GM19324 (cell line): ENCODE data around the gene AP3B1.
"Not testable (repeated sequence)": the region's sequence is repeated elsewhere in the genome, so short reads cannot be mapped to it uniquely, and the experiment has no call there.

Experiments
- ATAC-seq: cut with Tn5 transposase; IDR thresholded peaks from one replicate; pipeline ENCODE4 v1.9.1; 2021; ENCODE audit warnings: mild to moderate bottlenecking, moderate library complexity; ENCODE audit not compliant: unreplicated experiment, low FRiP score

AP3B1 gene

DNA sequence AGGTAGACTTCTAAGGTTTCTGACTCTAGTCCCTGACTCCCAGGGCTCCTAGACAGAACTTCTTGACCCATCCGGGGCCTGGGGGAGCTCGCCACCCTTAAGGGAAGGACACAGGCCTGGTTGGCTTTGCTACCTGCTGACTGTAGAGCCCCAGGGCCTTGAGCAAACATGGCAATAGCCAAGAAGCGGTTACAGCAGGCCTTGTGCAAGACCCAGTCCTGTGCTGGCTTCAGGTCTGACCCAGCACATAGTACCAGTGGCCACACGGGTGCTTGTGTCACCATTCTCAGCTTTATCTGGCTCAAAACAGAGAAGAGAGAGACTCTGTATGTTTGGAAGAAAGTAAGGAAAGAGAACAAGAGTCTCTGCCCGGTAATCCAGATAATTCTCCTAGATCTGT lies 41.8 kb downstream of the AP3B1 start:
- no peak for ATAC-seq

DNA sequence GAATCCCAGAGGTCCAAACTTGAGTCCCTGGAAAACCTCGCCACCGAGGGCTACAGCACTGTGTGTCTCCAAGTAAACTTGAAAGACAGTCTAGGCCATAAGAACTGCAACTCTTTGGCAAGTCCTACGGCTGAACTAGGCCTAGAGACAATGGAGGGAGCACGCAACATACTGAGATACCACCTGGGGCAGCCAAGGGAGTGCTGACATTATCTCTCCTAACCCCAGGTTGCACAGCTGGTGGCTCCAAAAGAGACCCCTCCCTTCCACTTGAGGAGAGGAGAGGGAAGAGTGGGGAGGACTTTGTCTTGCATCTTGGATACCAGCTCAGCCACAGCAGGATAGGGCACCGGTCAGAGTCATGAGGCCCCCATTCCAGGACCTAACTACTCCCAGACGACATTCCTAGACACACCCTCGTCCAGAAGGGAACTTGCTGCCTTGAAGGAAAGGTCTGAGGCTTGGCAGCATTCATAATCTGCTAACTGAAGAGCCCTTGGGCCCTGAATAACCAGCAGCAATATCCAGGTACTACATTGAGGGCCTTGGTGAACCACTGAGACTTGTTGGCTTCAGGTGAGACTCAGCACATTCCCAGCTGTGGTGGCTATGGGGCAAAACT lies 42.7 kb downstream of the AP3B1 start:
- no peak for ATAC-seq

DNA sequence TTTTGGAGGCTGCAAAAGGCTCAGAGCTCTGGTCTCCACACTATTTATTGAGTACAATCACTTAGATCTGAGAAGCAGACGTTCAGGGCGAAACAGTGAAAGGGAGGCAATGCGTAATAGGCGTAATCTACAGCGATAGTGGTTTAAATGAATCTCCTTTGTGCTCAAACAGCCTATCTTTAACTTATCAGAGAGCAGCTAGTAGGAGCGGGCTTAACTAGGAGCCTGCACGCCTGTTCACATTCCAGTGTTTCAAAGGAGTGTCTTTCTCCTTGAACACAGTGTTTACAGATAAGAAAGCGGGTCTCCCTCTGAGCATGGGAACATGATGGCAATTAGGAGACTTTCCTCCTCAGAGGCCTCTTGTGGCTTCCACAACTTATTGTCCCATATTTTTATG lies 49.4 kb downstream of the AP3B1 start:
- no peak for ATAC-seq

DNA sequence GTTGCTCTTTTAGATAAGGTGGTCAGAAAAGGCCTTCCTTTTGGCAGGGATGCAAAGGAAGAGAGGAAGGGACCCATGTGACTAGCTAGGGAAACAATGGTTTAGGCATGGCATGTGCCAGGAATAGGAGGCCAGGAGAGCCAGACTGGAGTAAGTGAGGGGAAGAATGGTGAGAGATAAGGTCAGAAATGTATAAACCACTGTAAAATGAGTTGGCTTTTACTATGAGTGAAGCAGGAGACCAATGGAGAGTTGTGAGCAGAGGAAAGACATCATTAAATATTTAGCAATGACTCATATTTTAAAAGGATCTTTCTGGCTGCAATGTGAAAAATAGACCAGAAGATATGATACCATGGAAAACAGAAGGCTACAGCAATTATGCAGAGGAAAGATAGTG lies 50.9 kb downstream of the AP3B1 start:
- ATAC-seq: no peak

DNA sequence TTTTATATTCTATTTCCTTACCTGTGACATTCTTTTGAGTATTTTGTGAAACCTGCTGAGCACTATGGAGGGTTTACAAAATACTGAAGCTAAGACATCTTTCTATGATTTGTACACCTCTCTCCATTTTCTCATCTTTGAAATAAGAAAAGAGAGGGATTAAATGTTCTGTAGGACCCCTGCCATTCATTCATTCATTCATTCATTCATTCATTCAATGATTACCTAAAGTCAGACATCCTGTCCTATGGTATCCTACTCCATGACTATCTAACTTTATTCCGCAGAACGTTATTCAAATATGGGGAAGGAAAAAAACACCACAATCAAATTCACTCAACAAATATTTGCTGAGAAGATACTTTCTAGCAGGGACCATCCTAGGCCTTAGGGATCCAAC lies 51.4 kb downstream of the AP3B1 start:
- no peak for ATAC-seq

DNA sequence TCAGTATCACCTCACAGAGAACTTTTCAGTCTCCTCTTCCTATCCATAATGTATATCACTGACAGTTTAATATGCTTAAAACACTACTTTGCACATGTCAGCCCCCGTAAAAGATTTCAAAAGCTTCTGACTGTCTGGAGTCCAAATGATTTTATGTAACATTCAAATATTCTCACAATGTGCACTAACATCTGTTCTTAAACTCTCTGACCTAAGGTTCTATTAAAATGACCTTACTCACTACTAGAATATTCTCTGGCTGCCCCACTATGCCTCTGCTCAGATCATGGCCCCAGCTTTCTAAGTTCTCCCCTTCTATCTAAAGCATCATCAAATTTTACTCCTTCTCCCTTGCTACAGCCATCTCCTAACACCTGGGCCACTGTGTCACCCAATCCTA lies 52.5 kb downstream of the AP3B1 start:
- ATAC-seq: no peak

DNA sequence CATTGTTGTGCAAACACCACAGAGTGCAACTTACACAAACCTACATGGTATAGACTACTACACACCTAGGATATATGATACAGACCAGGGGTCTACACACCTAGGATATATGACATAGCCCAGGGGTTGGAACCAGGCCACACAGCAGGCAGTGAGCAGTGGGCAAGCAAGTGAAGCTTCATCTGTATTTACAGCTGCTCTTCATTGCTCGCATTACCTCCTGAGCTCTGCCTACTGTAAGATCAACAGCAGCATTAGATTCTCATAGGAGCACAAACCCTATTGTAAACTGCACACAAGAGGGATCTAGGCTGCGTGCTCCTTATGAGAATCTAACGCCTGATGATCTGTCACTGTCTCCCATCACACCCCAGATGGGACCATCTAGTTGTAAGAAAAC lies 56.6 kb downstream of the AP3B1 start:
- ATAC-seq: no peak

DNA sequence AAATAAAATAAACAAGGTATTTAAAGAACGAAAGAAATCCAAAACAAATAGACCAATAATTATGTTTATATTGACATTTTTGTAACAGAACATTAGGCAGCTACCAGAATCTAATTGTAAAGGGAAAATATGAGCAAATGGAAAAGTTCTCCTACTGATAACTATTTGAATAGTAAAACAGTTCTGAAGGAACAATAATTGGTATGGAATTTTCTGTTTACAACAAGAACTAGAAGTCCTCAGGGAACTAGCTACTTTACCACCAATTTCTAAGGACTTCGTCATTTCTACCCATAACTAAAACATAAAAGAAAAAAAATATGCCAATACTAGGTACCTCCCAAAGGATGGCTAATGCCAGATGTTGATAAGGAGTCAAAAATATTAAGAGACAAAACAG lies 58.5 kb downstream of the AP3B1 start:
- no peak for ATAC-seq

DNA sequence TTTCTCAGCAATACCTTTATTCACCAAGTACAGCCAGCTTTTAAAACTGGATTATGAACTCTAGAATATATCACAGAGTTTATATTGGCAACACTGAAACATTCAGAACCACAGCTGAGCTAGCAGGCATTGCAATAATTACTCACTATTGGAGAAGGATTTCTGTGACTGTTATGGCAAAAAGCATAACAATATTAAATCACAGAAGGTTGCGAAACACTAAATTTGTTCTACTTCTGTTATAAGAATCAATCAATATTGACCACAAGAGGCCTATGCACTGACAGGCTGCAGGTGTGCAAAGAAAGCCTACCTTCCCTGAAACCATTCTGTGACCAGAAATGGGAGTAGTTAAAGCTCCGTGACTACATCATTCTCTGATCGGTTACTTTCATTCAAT lies 59.2 kb downstream of the AP3B1 start:
- no peak for ATAC-seq

DNA sequence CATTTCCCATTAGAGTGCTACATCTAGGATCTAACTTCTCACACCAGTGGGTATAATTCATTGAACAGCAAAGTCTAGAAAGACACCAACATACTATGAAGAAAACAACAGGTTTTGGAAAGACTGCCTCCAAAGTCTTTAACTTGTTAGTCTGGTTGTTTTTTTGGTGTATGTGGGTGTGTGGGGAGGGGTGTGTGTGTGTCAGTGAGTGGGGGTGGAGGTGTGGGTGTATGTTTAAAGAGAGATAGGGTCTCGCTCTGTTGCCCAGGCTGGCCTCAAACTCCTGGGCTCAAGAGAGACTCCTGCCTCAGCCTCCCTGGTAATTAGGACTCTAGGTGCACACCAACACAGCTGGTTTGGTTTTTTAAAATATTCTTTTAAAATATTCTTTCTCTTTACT lies 59.7 kb downstream of the AP3B1 start:
- ATAC-seq: no peak

DNA sequence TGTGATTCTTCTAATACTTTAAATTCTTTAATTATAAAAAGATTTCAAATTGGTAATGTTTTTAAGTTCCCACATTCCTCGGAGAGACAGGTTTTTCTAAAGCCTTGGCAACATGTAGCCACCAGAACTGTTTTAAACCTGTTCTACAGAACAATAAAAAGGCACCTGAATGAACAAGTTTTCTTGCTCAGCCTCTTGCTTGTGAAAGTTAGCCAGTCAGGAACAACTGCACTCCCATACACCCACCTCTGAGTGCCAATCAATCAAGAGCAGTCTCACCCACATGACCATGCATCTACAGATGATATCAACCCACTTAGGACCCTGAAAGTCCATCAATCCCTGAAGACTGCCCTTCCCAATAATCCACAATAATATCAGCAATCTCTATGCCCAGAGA lies 62.3 kb downstream of the AP3B1 start:
- ATAC-seq: no peak

DNA sequence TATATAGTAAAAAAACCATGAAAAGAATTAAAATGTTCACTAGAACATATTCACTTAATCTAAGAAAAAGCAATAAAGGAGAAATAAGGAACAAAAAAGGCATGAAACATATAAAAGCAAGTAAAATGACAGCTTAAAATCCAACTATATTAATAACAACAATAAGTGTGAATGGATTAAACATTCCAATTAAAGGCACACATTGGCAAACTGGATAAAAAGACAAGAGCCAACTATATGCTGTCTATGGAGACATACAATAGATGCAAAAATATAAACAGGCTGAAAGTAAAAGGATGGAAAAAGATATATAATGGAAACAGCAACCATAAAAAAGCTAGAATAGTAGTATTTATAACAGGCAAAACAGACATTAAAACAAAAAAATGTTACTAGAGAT lies 70.1 kb downstream of the AP3B1 start:
- no peak for ATAC-seq

DNA sequence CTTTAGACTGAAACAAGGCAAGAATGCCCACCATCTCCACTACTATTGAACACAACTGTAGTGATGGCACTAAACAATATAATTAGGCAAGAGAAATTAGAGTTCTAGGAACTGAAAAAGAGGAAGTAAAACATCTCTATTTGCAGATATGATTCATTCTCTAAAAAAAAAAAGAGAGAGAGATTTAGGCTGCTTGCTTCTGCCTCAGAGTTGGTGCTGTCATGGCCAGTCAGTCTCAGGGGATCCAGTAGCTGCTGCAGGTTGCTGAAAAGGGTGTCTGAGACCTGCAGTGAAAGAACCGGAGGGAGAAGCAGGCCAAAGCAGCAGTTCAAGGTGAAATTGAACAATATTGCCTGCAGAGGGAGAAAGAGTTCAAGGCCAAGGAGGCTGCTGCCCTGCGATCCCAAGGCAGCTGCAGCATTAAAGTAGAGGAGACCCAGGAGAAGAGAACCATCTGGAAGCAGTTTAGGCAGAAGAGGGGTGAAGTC lies 72.5 kb downstream of the AP3B1 start:
- peak; percentile 99 for ATAC-seq

DNA sequence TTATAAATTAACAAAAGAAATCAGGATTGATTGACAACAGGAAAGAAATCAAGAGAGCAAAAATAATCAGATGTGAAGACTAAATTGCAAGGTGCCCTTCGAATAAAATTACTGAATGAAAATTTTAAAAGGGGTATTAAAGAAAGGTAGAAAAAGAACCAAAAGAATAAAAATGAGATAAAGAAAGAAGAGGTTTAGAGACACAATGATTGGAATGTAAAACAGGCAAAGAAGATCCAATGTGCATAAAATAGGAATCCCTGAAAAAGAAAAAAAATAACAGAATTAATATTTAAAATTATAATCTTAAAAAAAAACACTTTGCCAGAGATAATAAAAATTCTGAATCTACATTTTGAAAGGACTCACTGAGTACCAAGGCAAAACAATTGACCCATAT lies 73.0 kb downstream of the AP3B1 start:
- ATAC-seq: no peak

DNA sequence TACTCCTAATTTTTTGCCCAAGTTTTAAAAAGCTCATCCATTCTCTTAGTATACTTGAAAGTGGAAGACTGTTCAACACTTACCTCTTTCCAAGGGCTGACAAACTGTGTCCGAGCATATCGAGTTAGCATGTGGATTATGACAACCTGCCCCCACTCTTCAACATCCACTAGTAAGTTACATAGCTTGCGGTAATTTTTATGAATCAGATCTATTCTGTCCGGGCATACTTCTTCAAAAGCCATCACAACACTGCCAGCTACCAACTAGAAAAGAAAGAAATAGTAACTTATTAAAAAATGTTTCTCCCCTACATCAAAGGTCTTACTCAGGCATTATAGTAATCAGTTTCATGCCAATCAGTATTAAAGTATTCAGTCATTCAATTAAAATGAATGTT lies 78.5 kb downstream of the AP3B1 start:
- ATAC-seq: no peak

DNA sequence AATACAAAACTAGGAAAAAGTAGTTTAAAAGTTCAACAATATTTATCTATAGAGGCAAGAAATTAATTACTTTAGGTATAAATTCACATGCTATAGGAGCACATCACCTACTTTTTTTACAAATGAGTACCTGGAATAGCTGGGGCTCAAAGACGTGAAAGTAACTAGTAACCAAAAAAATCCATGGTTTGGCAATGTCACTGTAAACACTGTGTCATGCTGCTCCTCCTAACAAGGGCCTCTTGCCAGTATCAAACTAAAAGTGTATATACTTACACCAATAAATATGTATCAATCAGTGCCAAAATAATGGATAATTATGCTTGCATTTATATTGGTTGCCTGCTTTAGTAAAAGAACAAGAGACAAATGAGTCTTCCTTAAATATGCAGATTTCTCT lies 78.9 kb downstream of the AP3B1 start:
- no peak for ATAC-seq

DNA sequence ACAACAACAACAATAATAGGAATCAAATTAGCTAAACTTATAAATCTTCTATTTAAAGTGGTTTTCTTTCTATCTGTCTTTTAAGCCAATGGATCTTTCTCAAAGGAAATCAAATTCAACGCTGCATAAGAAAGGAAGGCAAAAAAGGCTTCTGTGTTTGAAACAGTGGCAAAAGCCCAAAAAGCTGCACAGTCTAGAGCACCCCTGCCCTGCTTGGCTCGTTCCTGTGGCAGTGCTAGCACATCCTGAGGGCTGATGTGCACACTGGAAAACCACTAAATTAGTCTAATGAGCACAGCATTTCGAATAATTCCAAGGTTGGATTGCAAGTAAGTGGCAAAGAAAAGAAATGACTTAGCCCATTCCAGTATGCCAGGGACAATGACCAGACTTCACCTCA lies 80.7 kb downstream of the AP3B1 start:
- no peak for ATAC-seq

DNA sequence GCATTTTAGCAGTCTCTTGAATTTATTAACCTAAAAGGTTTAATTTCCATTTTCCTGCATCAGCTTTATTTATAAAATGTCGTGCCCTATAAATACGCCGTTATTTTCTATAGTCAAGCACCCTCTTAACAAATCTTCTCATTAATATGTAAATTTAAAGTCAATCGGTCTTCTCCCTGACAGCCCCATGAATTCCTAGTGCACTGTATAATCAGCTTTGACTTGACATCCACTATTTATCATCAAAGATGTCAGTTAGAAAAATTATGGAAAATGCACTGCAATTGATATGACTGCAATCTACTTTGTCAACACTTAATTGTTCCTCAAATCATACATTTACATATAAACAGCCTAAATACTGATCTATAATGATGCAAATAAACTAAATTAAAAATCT lies 83.4 kb downstream of the AP3B1 start:
- ATAC-seq: no peak

DNA sequence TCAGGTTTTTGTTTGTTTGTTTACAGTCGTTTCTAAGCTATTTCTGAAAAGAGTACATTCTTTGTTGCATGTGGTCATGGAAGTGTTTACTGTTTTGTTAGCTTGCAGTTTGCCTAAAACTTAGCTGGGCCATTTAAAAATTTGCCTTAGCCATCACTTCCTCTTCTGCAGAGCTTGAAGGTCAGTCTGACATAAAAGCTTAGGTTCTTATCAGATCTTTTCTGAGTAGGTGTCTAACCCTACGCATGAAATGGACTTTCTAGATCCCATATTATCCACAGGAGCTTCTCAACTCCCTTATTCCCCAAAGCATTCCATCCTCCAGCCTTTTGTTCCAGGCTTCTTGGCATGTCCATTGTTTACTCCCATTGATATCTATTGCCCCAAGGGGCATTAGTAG lies 90.3 kb downstream of the AP3B1 start:
- no peak for ATAC-seq

DNA sequence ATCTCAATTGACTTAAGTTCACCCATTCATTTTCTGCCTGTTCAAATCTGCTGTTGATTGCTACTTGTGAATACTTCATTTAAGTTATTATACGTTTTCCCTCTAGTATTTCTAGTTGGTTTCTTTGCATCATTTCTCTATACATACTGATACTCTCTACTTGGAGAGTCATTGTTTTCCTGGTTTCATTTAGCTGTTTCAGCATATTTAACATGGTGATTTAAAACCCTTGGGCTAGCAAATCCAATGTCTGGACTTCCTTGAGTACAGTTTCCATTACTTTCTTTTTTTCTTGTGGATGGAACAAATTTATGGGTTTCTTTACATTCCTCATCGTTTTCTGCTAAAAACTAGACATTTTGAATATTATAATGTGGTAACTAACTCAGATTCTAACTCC lies 90.7 kb downstream of the AP3B1 start:
- ATAC-seq: no peak

DNA sequence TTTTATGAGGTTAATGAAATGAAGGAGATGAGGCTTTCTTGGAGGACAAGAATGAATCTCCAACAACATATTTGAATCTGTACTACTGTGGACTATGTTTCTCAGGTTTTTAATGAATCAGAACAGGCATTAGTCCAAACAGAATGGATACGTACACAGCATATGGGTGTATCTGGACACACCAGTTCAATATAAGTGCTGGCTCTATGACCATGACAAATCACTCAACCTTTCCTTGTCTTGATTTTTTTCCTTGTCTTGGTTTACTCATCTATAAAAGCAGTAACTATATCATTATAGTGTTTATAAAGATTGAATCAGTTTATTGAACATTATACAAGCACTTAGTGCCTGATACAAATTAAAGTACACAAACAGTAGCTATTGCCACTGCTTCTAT lies 104.1 kb downstream of the AP3B1 start:
- no peak for ATAC-seq

DNA sequence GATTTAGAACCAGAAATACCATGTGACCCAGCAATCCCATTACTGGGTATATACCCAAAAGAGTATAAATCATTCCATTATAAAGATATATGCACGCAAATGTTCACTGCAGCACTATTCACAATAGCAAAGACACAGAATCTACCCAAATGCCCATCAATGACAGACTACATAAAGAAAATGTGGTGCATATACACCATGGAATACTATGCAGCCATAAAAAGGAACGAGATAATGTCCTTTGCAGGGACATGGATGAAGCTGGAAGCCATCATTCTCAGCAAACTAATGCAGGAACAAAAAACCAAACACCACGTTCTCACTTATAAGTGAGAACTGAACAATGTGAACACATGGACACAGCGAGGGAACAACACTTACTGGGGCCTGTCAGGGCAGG lies 105.8 kb downstream of the AP3B1 start:
- ATAC-seq: not testable (repeated sequence)

DNA sequence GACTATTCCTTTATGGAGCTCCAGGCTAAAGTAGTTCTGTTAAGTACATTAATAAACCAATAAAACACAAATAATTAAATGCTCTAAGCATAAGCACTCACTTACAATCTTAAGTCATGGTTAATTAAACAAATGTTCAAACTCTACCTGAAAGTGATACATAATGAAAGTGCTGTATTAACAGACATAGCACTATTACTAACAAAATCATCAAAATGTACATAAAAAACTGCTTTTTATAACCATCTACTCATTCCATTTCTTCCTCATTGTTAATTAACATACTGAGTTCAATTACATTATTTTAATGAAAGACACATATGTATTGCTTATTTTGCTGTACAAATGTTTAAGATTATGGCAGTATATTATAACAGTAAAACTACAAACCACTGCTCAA lies 107.3 kb downstream of the AP3B1 start:
- ATAC-seq: no peak
